ENCODE measurements around the gene IL17RE. TPM values are rescaled to one million over a fixed set of nuclear protein-coding genes. Genes with fewer than 3 reads are reported as not detected.

The IL17RE gene
- total and polyA plus RNA-seq, 2 of the 13 experiments (the other 11 are each of a cell fraction or from before 2014, with no cell fraction given) = 14.5 to 24.1 TPM

- TF ChIP-seq ZNF839 (CRISPR knock-in tag; IDR thresholded peaks at IDR 0.05; ENCODE audit: borderline replicate concordance) (no peak), ZNF672 (CRISPR knock-in tag; IDR thresholded peaks at IDR 0.05) (no peak), ASH2L (IDR thresholded peaks at IDR 0.05; ENCODE audit: insufficient read length, low read depth, low read length) (peak; percentile 36), PAWR (CRISPR knock-in tag; IDR thresholded peaks at IDR 0.05; ENCODE audit: borderline replicate concordance) (no peak), ZNF768 (CRISPR knock-in tag; IDR thresholded peaks at IDR 0.05) (peak; percentile 43; the same call in 1 of the 2 replicates), ZNF207 (IDR thresholded peaks at IDR 0.05; ENCODE audit: borderline replicate concordance) (no peak), HNF1A (IDR thresholded peaks at IDR 0.05; ENCODE audit: low read depth) (no peak), HNF1A (CRISPR knock-in tag; IDR thresholded peaks at IDR 0.05; ENCODE audit: borderline replicate concordance) (no peak), ZEB1 (IDR thresholded peaks at IDR 0.05; ENCODE audit: insufficient replicate concordance, low read depth) (no peak), RORA (CRISPR knock-in tag; IDR thresholded peaks at IDR 0.05) (no peak), ZFP36L1 (CRISPR knock-in tag; IDR thresholded peaks at IDR 0.05) (no peak), ZFP36 (IDR thresholded peaks at IDR 0.05; ENCODE audit: borderline replicate concordance, low read depth, low read length, partially characterized antibody) (no peak), YEATS2 (CRISPR knock-in tag; IDR thresholded peaks at IDR 0.05; ENCODE audit: borderline replicate concordance) (no peak), RARA (CRISPR knock-in tag; IDR thresholded peaks at IDR 0.05) (no peak), NFRKB (IDR thresholded peaks at IDR 0.05) (no peak), TSC22D2 (CRISPR knock-in tag; IDR thresholded peaks at IDR 0.05; ENCODE audit: borderline replicate concordance) (no peak), ZBTB7B (CRISPR knock-in tag; IDR thresholded peaks at IDR 0.05) (no peak), ZNF510 (CRISPR knock-in tag; IDR thresholded peaks at IDR 0.05; ENCODE audit: low read depth) (no peak), ZFP62 (CRISPR knock-in tag; IDR thresholded peaks at IDR 0.05) (no peak)
- TF ChIP-seq, protein P1, sequence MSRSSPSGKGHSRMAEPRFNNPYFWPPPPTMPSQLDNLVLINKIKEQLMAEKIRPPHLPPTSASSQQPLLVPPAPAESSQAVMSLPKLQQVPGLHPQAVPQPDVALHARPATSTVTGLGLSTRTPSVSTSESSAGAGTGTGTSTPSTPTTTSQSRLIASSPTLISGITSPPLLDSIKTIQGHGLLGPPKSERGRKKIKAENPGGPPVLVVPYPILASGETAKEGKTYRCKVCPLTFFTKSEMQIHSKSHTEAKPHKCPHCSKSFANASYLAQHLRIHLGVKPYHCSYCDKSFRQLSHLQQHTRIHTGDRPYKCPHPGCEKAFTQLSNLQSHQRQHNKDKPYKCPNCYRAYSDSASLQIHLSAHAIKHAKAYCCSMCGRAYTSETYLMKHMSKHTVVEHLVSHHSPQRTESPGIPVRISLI (CRISPR knock-in tag; IDR thresholded peaks at IDR 0.05; ENCODE audit: borderline replicate concordance) = no peak
- TF ChIP-seq, protein P2, sequence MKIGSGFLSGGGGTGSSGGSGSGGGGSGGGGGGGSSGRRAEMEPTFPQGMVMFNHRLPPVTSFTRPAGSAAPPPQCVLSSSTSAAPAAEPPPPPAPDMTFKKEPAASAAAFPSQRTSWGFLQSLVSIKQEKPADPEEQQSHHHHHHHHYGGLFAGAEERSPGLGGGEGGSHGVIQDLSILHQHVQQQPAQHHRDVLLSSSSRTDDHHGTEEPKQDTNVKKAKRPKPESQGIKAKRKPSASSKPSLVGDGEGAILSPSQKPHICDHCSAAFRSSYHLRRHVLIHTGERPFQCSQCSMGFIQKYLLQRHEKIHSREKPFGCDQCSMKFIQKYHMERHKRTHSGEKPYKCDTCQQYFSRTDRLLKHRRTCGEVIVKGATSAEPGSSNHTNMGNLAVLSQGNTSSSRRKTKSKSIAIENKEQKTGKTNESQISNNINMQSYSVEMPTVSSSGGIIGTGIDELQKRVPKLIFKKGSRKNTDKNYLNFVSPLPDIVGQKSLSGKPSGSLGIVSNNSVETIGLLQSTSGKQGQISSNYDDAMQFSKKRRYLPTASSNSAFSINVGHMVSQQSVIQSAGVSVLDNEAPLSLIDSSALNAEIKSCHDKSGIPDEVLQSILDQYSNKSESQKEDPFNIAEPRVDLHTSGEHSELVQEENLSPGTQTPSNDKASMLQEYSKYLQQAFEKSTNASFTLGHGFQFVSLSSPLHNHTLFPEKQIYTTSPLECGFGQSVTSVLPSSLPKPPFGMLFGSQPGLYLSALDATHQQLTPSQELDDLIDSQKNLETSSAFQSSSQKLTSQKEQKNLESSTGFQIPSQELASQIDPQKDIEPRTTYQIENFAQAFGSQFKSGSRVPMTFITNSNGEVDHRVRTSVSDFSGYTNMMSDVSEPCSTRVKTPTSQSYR (CRISPR knock-in tag; IDR thresholded peaks at IDR 0.05; ENCODE audit: borderline replicate concordance) = no peak
Observed at GRCh38 chr3:9916734-9917680, 14.4 kb downstream of the IL17RE start, which contains the start of gene IL17RC (continued).

Measured in HepG2 (cell line).